ENCODE measurements around the gene TMEM128. TPM values are rescaled to one million over a fixed set of nuclear protein-coding genes. Genes with fewer than 3 reads are reported as not detected.
"Not testable (repeated sequence)": the region's sequence is repeated elsewhere in the genome, so short reads cannot be mapped to it uniquely, and the experiment has no call there.

TMEM128 gene
- polyA plus RNA-seq, 1 donor = 49.6 TPM

- DNase-seq = no peak
These were observed 11.6 kb upstream of the TMEM128 start for GRCh38 chr4:4259484-4260100.

GRCh38 chr4:4257705-4258104 is 9.7 kb upstream of the TMEM128 start:
- not testable (repeated sequence) for DNase-seq

GRCh38 chr4:4256799-4257198 is 8.8 kb upstream of the TMEM128 start:
- DNase-seq = no peak

- DNase-seq = no peak
These were observed 6.6 kb upstream of the TMEM128 start for GRCh38 chr4:4254666-4255065.

GRCh38 chr4:4254199-4254598 is 6.2 kb upstream of the TMEM128 start:
- no peak for DNase-seq

- DNase-seq = no peak
These were observed 1.8 kb upstream of the TMEM128 start for GRCh38 chr4:4249866-4250265.

- not testable (repeated sequence) for DNase-seq
These were observed 1.3 kb upstream of the TMEM128 start for GRCh38 chr4:4249342-4249741.

- no peak for DNase-seq
These were observed 821 bp upstream of the TMEM128 start for GRCh38 chr4:4248885-4249203.

- DNase-seq = no peak
These were observed 361 bp downstream of the TMEM128 start for GRCh38 chr4:4247696-4248028.

GRCh38 chr4:4245172-4245571 is 2.9 kb downstream of the TMEM128 start:
- DNase-seq = no peak

GRCh38 chr4:4239551-4239950 is 8.5 kb downstream of the TMEM128 start:
- not testable (repeated sequence) for DNase-seq

- no peak for DNase-seq
These were observed 14.4 kb downstream of the TMEM128 start for GRCh38 chr4:4233610-4234009.

GRCh38 chr4:4228356-4228668 is 19.7 kb downstream of the TMEM128 start:
- DNase-seq = no peak

- DNase-seq = no peak
These were observed 20.3 kb downstream of the TMEM128 start for GRCh38 chr4:4227510-4228355.

- no peak for DNase-seq
These were observed 21.2 kb downstream of the TMEM128 start, which contains the start of gene OTOP1 for GRCh38 chr4:4226606-4227438. Gene OTOP1, minus strand, starts transcription at chr4:4226929. Its CDS starts 65 bp downstream, at chr4:4226864.

GRCh38 chr4:4225915-4226605 is 22.0 kb downstream of the TMEM128 start:
- DNase-seq = no peak

- DNase-seq = no peak
These were observed 30.9 kb downstream of the TMEM128 start for GRCh38 chr4:4217113-4217512.

- no peak for DNase-seq
These were observed 31.4 kb downstream of the TMEM128 start for GRCh38 chr4:4216648-4217047.

- not testable (repeated sequence) for DNase-seq
These were observed 34.3 kb downstream of the TMEM128 start for GRCh38 chr4:4213674-4214073.

GRCh38 chr4:4206204-4206603 is 41.8 kb downstream of the TMEM128 start:
- DNase-seq = no peak

GRCh38 chr4:4204401-4204745 is 43.6 kb downstream of the TMEM128 start:
- DNase-seq = no peak

- DNase-seq = no peak
These were observed 44.2 kb downstream of the TMEM128 start for GRCh38 chr4:4203688-4204400.
